Coronary artery (tissue), 2 donors: Measurements from ENCODE around the gene AGR3.

Source experiments
- DNase-seq: peaks from one replicate; pipeline ENCODE4 v3.0.0-alpha.2; 2017; ENCODE audit warnings: low spot score
- H3K27ac ChIP-seq, 2 donors: fragments of 200-600 bp; sonication (generic); one replicate each; pipeline ENCODE4 v1.5.1; 2016 to 2019
- H3K4me3 ChIP-seq: fragments of 200-600 bp; sonication (generic); 2 replicates; pipeline ENCODE4 v1.5.1; 2016; ENCODE audit warnings: mild to moderate bottlenecking, moderate library complexity
- TF ChIP-seq, protein P1 (sequence below): fragments of 200-600 bp; sonication (generic); IDR thresholded peaks from one replicate; pipeline ENCODE4 v1.5.1; 2019; ENCODE audit warnings: antibody characterized with exemption

Gene AGR3

DNA sequence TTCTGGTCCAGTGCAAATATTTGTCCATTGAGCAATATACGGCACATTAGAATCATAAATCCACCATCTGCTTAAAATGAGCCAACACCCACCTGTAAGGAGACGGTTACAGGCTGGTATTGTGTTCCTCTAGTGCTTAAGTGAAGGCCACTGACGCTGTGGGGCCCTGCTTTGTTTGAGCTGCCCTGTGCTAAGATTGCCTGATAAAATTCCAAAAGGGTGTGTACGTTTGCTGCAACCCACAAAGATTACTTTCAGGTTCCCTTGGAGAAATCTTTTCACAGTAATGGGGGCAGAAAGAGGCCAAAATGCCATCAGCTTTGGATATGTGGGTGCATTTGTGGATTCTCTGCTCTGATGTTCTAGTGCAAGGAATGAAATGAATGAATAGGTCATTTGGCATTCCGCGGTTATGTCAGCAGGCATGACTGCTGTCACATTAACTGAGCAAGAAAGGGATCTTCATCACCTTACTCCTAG is 34.4 kb downstream of the AGR3 start:
- TF ChIP-seq, protein P1, sequence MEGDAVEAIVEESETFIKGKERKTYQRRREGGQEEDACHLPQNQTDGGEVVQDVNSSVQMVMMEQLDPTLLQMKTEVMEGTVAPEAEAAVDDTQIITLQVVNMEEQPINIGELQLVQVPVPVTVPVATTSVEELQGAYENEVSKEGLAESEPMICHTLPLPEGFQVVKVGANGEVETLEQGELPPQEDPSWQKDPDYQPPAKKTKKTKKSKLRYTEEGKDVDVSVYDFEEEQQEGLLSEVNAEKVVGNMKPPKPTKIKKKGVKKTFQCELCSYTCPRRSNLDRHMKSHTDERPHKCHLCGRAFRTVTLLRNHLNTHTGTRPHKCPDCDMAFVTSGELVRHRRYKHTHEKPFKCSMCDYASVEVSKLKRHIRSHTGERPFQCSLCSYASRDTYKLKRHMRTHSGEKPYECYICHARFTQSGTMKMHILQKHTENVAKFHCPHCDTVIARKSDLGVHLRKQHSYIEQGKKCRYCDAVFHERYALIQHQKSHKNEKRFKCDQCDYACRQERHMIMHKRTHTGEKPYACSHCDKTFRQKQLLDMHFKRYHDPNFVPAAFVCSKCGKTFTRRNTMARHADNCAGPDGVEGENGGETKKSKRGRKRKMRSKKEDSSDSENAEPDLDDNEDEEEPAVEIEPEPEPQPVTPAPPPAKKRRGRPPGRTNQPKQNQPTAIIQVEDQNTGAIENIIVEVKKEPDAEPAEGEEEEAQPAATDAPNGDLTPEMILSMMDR = no peak
- DNase-seq = no peak
- Histone ChIP-seq H3K27ac (no peak overlapping the region), H3K4me3 (no peak overlapping the region)

DNA sequence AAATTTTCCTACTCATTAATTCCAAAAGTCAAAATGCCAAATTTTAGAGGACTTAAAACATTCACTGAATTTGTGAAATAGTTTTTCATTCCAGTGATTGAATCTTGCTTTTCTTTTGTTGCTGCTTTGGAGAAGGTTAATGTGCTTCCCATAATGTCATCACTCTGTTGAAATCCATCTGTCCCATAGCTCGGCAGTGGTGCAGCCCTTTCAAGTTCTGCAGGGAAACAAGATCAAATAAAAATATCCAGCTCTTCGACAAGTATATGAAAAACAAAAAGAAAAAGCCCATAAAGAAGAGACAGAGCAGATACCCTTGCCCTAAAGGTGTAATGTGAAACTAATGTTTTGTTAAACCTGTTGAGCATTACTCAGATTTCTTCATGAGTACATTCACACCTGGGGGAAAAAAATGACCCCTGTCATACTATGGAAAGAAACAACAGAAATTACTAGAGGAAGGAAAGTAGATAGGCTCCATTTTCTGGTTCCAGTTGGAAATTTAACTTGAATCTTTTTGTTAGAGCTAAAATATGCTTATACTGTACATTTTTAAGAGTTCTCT is 35.1 kb downstream of the AGR3 start:
- H3K4me3 ChIP-seq = no peak overlapping the region

DNA sequence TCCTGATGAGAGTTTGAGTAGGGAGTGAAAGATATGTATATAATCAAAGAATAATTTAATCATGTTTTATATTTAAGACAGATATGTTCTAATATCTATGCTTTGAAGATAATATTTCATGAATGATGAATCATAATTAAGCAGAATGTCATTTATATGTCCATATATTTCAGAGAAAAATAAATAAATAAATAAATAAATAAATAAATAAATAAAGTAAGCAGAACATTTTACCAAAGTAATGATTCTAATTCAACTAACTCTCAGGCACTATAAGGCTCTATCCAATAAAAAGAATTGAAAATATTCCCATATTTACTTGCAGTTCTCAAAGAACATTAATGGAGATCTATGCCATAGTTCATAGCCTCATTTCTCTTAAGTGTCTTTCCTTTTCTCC is 36.0 kb downstream of the AGR3 start:
- no peak for DNase-seq
- TF ChIP-seq, protein P1 = no peak
- Histone ChIP-seq H3K4me3 (no peak overlapping the region), H3K27ac (no peak overlapping the region)

More for the DNA sequence above, 35.1 kb downstream of the AGR3 start:
- TF ChIP-seq, protein P1 = no peak
- no peak overlapping the region for H3K27ac ChIP-seq
- DNase-seq = no peak

GRCh38 chr7:16841681-16842080 is 40.1 kb downstream of the AGR3 start:
- H3K4me3 ChIP-seq = no peak overlapping the region
- TF ChIP-seq, protein P1 = no peak
- DNase-seq = no peak
- H3K27ac ChIP-seq = no peak overlapping the region

DNA sequence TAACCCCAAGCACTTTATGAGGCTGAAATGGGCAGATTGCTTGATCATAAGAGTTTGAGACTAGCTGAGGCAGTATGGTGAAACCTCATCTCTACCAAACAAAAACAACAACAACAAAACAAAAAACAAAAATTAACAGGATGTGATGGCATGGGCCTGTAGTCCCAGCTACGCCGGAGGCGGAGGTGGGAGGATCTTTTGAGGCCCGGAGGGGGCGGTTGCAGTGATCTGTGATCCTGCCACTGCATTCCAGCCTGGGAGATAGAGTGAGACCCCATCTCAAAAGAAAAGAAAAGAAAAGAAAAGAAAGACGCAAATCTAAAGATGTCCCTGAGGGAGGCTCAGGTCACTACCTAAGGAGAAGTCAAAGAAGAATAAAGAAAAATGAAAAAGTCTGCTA is 41.7 kb downstream of the AGR3 start:
- H3K27ac ChIP-seq = no peak overlapping the region

DNA sequence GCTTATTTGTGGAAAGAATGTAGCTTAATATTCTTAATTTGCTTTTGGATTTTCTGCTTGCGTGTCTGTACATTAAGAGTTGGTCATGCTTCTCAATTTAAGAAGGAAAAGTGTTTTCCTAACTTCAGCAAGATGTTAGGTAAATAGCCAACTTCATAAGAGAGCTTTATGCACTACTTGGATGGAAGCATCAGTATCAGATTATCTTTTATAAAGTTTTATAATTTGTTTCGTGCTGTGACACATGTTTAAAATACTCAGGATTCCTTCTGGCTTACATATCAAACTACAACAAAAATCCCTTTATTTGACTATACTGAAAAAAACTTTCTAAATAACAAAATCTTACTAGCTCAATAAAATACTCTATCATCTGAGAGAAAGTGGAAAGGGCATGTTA is 42.1 kb downstream of the AGR3 start:
- no peak for DNase-seq
- TF ChIP-seq, protein P1 = no peak
- Histone ChIP-seq H3K27ac (no peak overlapping the region), H3K4me3 (no peak overlapping the region)

More for the DNA sequence above, 41.7 kb downstream of the AGR3 start:
- TF ChIP-seq, protein P1 = no peak
- no peak for DNase-seq
- no peak overlapping the region for H3K4me3 ChIP-seq

DNA sequence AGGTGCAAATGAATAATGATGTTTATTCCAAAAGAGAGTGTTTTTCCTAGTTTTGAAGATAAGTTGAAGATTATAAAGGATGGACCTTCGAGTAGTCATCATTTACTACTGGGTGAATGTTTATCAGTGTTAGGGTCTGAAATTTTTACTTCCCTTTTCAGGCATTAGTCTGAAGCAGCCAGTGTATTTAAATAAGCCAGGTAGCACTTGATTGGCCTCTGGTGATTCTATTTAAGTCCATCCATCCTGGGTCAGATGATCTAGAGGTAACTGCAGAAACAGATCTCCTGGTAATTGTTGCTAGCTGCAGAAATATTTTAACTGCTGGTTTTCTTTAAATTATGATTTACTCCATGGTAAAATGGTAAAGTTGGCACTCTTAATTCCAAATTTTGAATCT is 42.9 kb downstream of the AGR3 start:
- no peak for DNase-seq
- Histone ChIP-seq H3K4me3 (no peak overlapping the region), H3K27ac (no peak overlapping the region)
- TF ChIP-seq, protein P1 = no peak
